ENCODE measurements around the gene AP3D1.
"Not testable (repeated sequence)": the region's sequence is repeated elsewhere in the genome, so short reads cannot be mapped to it uniquely, and the experiment has no call there.

Gene AP3D1

GRCh38 chr19:2096480-2097202 is 54.7 kb downstream of the AP3D1 start, which contains the start of gene IZUMO4:
TSS of gene IZUMO4 (plus strand) at chr19:2096915. CDS start at chr19:2096946, 31 bp downstream.
- peak; percentile 64 for TF ChIP-seq CTCF (IDR thresholded peaks at IDR 0.05; ENCODE audit: borderline replicate concordance, control extremely low read depth, extremely low read depth, insufficient read depth, missing control alignments)
- DNase-seq (ENCODE audit: low spot score): peak; percentile 100
- in situ Hi-C loops (cut with MboI; ENCODE audit: low sequenced_read_pairs, unreplicated experiment): no loop called here

GRCh38 chr19:2096034-2096479 is 55.3 kb downstream of the AP3D1 start, which contains the start of gene MOB3A:
TSS of gene MOB3A (minus strand) at chr19:2096326. CDS start at chr19:2078560, 17,766 bp downstream.
- peak; percentile 36 for TF ChIP-seq CTCF (IDR thresholded peaks at IDR 0.05; ENCODE audit: borderline replicate concordance, control extremely low read depth, extremely low read depth, insufficient read depth, missing control alignments)
- no peak for DNase-seq (ENCODE audit: low spot score)
- in situ Hi-C loops (cut with MboI; ENCODE audit: low sequenced_read_pairs, unreplicated experiment): no loop called here

- DNase-seq (ENCODE audit: low spot score); in situ Hi-C loops (cut with MboI; ENCODE audit: low sequenced_read_pairs, unreplicated experiment): not testable (repeated sequence)
Measured at GRCh38 chr19:2091926-2092525, 59.3 kb downstream of the AP3D1 start.

- in situ Hi-C loops (cut with MboI; ENCODE audit: low sequenced_read_pairs, unreplicated experiment): no loop called here
- no peak for TF ChIP-seq CTCF (IDR thresholded peaks at IDR 0.05; ENCODE audit: borderline replicate concordance, control extremely low read depth, extremely low read depth, insufficient read depth, missing control alignments)
- no peak for DNase-seq (ENCODE audit: low spot score)
Measured at GRCh38 chr19:2089727-2090053, 61.7 kb downstream of the AP3D1 start.

GRCh38 chr19:2089001-2089711 is 62.2 kb downstream of the AP3D1 start:
- TF ChIP-seq CTCF (IDR thresholded peaks at IDR 0.05; ENCODE audit: borderline replicate concordance, control extremely low read depth, extremely low read depth, insufficient read depth, missing control alignments): no peak
- in situ Hi-C loops (cut with MboI; ENCODE audit: low sequenced_read_pairs, unreplicated experiment): no loop called here
- no peak for DNase-seq (ENCODE audit: low spot score)

- TF ChIP-seq CTCF (IDR thresholded peaks at IDR 0.05; ENCODE audit: borderline replicate concordance, control extremely low read depth, extremely low read depth, insufficient read depth, missing control alignments): peak; percentile 46
- in situ Hi-C loops (cut with MboI; ENCODE audit: low sequenced_read_pairs, unreplicated experiment): no loop called here
- DNase-seq (ENCODE audit: low spot score): no peak
Measured at GRCh38 chr19:2087621-2088100, 63.7 kb downstream of the AP3D1 start.

GRCh38 chr19:2086695-2087620 is 64.4 kb downstream of the AP3D1 start:
- in situ Hi-C loops (cut with MboI; ENCODE audit: low sequenced_read_pairs, unreplicated experiment): not testable (repeated sequence)

More at GRCh38 chr19:2086695-2087620, 64.4 kb downstream of the AP3D1 start:
- not testable (repeated sequence) for DNase-seq (ENCODE audit: low spot score)

All from GM13976 (cell line).